ENCODE measurements around the gene ADAMTS17. TPM values are rescaled to one million over a fixed set of nuclear protein-coding genes. Genes with fewer than 3 reads are reported as not detected.

Gene ADAMTS17
- total RNA-seq, 1 experiment from 2014 or later, result 4.2 TPM

DNA sequence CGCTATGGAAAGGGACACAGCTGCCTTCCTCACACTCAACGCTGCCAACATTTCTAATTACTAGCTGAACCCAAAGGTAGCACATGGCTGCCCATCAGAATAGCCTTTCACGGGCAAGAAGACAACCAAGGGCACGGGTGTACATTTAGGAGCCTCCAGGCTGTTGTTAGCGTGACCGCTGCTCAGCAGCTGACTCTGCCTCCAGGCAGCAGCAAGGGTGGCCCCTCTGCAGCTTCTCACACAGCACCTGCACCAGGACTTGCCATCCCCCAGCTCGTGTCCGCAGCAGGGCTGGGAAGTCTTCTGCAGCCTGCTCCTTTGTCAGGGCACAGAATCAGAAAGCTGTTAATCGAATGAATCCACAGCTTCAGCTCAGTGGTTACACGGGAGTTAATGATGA lies 146.8 kb downstream of the ADAMTS17 start:
- BruUV-seq (replicated peaks), result no TSS peak
- no peak overlapping the region for H3K4me3 ChIP-seq (replicated peaks in 1 of 2; ENCODE audit: low read depth in 1 of 2, low read length in 2 of 2)
- CTCF ChIA-PET, result no interaction called here

More for the DNA sequence above, 146.8 kb downstream of the ADAMTS17 start:
- DNase-seq (ENCODE audit: low read depth, low spot score) (no peak), ATAC-seq (no peak)
- ChIA-PET RAD21 (ENCODE audit: low non-redundant PET in 1 of 2, low total read pairs in 2 of 2, uncharacterized antibody in 2 of 2, unreplicated experiment in 2 of 2) (no interaction called here), POLR2A (no interaction called here)
- Histone ChIP-seq H3K27ac (ENCODE audit: low read depth, low read length) (no peak overlapping the region), H3K27me3 (ENCODE audit: insufficient read depth, low read length) (no peaks in the 10 kb centered on the region), H3K9ac (ENCODE audit: low read length) (no peak overlapping the region), H3K4me1 (ENCODE audit: control insufficient read depth in 1 of 2, insufficient read depth in 2 of 2, low read length in 2 of 2) (no peaks in the 10 kb centered on the region), H3K36me3 (ENCODE audit: control insufficient read depth in 1 of 2, insufficient read depth in 2 of 2, low read length in 2 of 2) (no peaks in the 10 kb centered on the region), H2AFZ (ENCODE audit: low read depth, low read length, poor library complexity, severe bottlenecking) (no peak overlapping the region), H3K79me2 (ENCODE audit: insufficient read depth, low read length) (no peaks in the 10 kb centered on the region), H3K9me2 (ENCODE audit: insufficient read depth) (no peaks in the 10 kb centered on the region), H4K20me1 (ENCODE audit: insufficient read depth) (no peaks in the 10 kb centered on the region), H3K9me3 (ENCODE audit: control insufficient read depth in 1 of 2, insufficient read depth in 1 of 2, low read depth in 1 of 2, low read length in 2 of 2) (no peaks in the 10 kb centered on the region), H3K4me2 (ENCODE audit: low read length) (no peak overlapping the region)
- intact Hi-C loops (cut with micrococcal nuclease), result no loop called here
- no peak for TF ChIP-seq SP1 (IDR thresholded peaks at IDR 0.05; ENCODE audit: low read depth)
- no peak for TF ChIP-seq EGR1 (IDR thresholded peaks at IDR 0.05; ENCODE audit: low read depth)
- no peak for TF ChIP-seq ZNF274 (IDR thresholded peaks at IDR 0.05; ENCODE audit: low read depth, low read length)
- TF ChIP-seq, protein P1, sequence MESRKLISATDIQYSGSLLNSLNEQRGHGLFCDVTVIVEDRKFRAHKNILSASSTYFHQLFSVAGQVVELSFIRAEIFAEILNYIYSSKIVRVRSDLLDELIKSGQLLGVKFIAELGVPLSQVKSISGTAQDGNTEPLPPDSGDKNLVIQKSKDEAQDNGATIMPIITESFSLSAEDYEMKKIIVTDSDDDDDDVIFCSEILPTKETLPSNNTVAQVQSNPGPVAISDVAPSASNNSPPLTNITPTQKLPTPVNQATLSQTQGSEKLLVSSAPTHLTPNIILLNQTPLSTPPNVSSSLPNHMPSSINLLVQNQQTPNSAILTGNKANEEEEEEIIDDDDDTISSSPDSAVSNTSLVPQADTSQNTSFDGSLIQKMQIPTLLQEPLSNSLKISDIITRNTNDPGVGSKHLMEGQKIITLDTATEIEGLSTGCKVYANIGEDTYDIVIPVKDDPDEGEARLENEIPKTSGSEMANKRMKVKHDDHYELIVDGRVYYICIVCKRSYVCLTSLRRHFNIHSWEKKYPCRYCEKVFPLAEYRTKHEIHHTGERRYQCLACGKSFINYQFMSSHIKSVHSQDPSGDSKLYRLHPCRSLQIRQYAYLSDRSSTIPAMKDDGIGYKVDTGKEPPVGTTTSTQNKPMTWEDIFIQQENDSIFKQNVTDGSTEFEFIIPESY (IDR thresholded peaks at IDR 0.05; ENCODE audit: extremely low read depth, insufficient replicate concordance, low read length), result no peak
- TF ChIP-seq CTCF (IDR thresholded peaks at IDR 0.05 in 2 of 3, conservative IDR thresholded peaks at IDR 0.05 in 1 of 3; ENCODE audit: borderline replicate concordance in 1 of 3, insufficient read depth in 1 of 3, low read depth in 2 of 3, low read length in 2 of 3), result no peak
- TF ChIP-seq, protein P2, sequence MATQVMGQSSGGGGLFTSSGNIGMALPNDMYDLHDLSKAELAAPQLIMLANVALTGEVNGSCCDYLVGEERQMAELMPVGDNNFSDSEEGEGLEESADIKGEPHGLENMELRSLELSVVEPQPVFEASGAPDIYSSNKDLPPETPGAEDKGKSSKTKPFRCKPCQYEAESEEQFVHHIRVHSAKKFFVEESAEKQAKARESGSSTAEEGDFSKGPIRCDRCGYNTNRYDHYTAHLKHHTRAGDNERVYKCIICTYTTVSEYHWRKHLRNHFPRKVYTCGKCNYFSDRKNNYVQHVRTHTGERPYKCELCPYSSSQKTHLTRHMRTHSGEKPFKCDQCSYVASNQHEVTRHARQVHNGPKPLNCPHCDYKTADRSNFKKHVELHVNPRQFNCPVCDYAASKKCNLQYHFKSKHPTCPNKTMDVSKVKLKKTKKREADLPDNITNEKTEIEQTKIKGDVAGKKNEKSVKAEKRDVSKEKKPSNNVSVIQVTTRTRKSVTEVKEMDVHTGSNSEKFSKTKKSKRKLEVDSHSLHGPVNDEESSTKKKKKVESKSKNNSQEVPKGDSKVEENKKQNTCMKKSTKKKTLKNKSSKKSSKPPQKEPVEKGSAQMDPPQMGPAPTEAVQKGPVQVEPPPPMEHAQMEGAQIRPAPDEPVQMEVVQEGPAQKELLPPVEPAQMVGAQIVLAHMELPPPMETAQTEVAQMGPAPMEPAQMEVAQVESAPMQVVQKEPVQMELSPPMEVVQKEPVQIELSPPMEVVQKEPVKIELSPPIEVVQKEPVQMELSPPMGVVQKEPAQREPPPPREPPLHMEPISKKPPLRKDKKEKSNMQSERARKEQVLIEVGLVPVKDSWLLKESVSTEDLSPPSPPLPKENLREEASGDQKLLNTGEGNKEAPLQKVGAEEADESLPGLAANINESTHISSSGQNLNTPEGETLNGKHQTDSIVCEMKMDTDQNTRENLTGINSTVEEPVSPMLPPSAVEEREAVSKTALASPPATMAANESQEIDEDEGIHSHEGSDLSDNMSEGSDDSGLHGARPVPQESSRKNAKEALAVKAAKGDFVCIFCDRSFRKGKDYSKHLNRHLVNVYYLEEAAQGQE (IDR thresholded peaks at IDR 0.05; ENCODE audit: low read depth), result no peak
- TF ChIP-seq SIN3A (IDR thresholded peaks at IDR 0.05; ENCODE audit: low read depth), result no peak
- no peak for TF ChIP-seq FOSL1 (IDR thresholded peaks at IDR 0.05; ENCODE audit: low read depth)
- no peak for TF ChIP-seq ATF3 (IDR thresholded peaks at IDR 0.05)
- TF ChIP-seq ZFX (IDR thresholded peaks at IDR 0.05), result no peak
- TF ChIP-seq CBX3 (IDR thresholded peaks at IDR 0.05; ENCODE audit: low read depth), result no peak
- no peak for TF ChIP-seq CEBPB (IDR thresholded peaks at IDR 0.05; ENCODE audit: low read depth)
- TF ChIP-seq EZH2 (IDR thresholded peaks at IDR 0.05), result no peak
- TF ChIP-seq, protein P3, sequence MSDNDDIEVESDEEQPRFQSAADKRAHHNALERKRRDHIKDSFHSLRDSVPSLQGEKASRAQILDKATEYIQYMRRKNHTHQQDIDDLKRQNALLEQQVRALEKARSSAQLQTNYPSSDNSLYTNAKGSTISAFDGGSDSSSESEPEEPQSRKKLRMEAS (IDR thresholded peaks at IDR 0.05), result no peak
- no peak for TF ChIP-seq RAD21 (IDR thresholded peaks at IDR 0.05; ENCODE audit: low read depth)
- no peak for TF ChIP-seq SRF (IDR thresholded peaks at IDR 0.05; ENCODE audit: low read depth)
- no peak for TF ChIP-seq TCF7L2 (IDR thresholded peaks at IDR 0.05; ENCODE audit: borderline replicate concordance, extremely low read depth, insufficient read depth, insufficient read length)
- no peak for TF ChIP-seq ELF1 (IDR thresholded peaks at IDR 0.05; ENCODE audit: borderline replicate concordance, low read depth)

All from HCT116 (cell line).